Epithelial cell of proximal tubule (primary cell): ENCODE data around the gene PI4K2A. TPM values are rescaled to one million over a fixed set of nuclear protein-coding genes. Genes with fewer than 3 reads are reported as not detected.

ENCODE experiments used
- DNase-seq: peaks from one replicate; pipeline ENCODE4 v3.0.0-alpha.2; 2011; ENCODE audit warnings: low read depth
- H3K4me3 ChIP-seq: 2 replicates; pipeline ENCODE4 v1.5.1; 2011; ENCODE audit warnings: low read depth, mild to moderate bottlenecking, low read length
- total RNA-seq: library from RNA; depleted of rRNA; stranded (reverse); fragments of >200 nt; gene quantifications from 2 replicates; pipeline ENCODE4 v1.2.3, GENCODE V29; 2015
- TF ChIP-seq, protein P1 (sequence below): conservative IDR thresholded peaks from 2 replicates; pipeline ENCODE4 v1.5.1; 2012; ENCODE audit warnings: low read depth, mild to moderate bottlenecking, low read length

PI4K2A gene
- total RNA-seq, 1 donor from 2014 or later = 14.0 TPM

DNA sequence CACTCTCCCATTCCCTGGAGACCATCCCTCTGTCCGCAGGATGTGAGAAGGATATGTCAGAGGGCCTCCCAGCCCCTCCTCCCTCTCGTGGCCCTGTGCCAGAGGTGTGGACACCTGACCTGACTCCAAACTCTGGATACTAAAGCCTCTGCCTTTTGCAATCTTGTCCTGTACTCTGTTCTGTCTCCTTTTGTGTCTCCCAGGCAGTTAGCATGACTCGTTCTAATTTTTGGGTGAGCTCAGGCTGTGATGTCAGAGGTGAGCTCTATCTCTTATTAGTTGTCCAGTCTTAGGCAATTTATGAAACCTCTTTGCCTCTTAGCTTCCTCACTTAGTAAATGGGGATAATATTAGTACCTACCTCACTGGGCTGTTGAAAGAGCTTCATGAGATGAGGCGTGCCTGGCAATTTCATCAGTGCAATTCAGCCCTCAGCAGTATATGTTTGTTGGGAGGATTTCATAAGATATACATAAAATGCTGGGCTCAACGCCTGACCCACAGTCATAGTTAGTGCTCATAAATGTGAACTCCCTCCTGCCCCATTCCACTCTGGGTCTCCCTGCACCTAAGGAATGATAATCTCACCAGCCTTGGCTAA is 84.0 kb downstream of the PI4K2A start:
- no peak overlapping the region for H3K4me3 ChIP-seq
- no peak for DNase-seq
- TF ChIP-seq, protein P1, sequence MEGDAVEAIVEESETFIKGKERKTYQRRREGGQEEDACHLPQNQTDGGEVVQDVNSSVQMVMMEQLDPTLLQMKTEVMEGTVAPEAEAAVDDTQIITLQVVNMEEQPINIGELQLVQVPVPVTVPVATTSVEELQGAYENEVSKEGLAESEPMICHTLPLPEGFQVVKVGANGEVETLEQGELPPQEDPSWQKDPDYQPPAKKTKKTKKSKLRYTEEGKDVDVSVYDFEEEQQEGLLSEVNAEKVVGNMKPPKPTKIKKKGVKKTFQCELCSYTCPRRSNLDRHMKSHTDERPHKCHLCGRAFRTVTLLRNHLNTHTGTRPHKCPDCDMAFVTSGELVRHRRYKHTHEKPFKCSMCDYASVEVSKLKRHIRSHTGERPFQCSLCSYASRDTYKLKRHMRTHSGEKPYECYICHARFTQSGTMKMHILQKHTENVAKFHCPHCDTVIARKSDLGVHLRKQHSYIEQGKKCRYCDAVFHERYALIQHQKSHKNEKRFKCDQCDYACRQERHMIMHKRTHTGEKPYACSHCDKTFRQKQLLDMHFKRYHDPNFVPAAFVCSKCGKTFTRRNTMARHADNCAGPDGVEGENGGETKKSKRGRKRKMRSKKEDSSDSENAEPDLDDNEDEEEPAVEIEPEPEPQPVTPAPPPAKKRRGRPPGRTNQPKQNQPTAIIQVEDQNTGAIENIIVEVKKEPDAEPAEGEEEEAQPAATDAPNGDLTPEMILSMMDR = no peak

Other genes with a start within 250 kb of the PI4K2A start
- 23.5 and 46.3 TPM in 2 replicates for gene RRP12, start 239.3 kb upstream of the PI4K2A start, total RNA-seq
- 629 and 772 TPM in 2 replicates for gene PGAM1, start 214.5 kb upstream of the PI4K2A start, total RNA-seq
- 34.2 and 65.3 TPM in 2 replicates for gene EXOSC1, start 194.7 kb upstream of the PI4K2A start, total RNA-seq
- gene ZDHHC16, start 194.5 kb upstream of the PI4K2A start, total RNA-seq = 44.7 and 78.0 TPM in 2 replicates
- 103 and 108 TPM in 2 replicates for gene MMS19, start 142.2 kb upstream of the PI4K2A start, total RNA-seq
- 21.6 and 23.6 TPM in 2 replicates for gene UBTD1, start 141.7 kb upstream of the PI4K2A start, total RNA-seq
- 3.3 and 6.8 TPM in 2 replicates for gene ANKRD2, start 67.9 kb upstream of the PI4K2A start, total RNA-seq
- 4.1 and 10.8 TPM in 2 replicates for gene HOGA1, start 56.3 kb upstream of the PI4K2A start, total RNA-seq
- 0.12 TPM in 1 of 2 replicates, not detected in the other for gene C10orf62, start 51.0 kb upstream of the PI4K2A start, total RNA-seq
- gene MORN4, start 7.2 kb upstream of the PI4K2A start, total RNA-seq = 3.6 and 5.7 TPM in 2 replicates
- gene AVPI1, start 46.6 kb downstream of the PI4K2A start, total RNA-seq = 6.5 and 12.0 TPM in 2 replicates
- 21.2 and 30.5 TPM in 2 replicates for gene MARVELD1, start 73.1 kb downstream of the PI4K2A start, total RNA-seq
- 13.5 and 23.6 TPM in 2 replicates for gene ZFYVE27, start 96.5 kb downstream of the PI4K2A start, total RNA-seq
- not detected in 2 replicates for gene SFRP5, start 131.3 kb downstream of the PI4K2A start, total RNA-seq
- gene GOLGA7B, start 209.2 kb downstream of the PI4K2A start, total RNA-seq = 0.12 and 0.43 TPM in 2 replicates